ENCODE data around the gene ITPK1. TPM values are rescaled to one million over a fixed set of nuclear protein-coding genes. Genes with fewer than 3 reads are reported as not detected.
"Not testable (repeated sequence)": the region's sequence is repeated elsewhere in the genome, so short reads cannot be mapped to it uniquely, and the experiment has no call there.

The ITPK1 gene
- total RNA-seq, 2 experiments from 2014 or later, result 78.5 to 83.5 TPM

DNA sequence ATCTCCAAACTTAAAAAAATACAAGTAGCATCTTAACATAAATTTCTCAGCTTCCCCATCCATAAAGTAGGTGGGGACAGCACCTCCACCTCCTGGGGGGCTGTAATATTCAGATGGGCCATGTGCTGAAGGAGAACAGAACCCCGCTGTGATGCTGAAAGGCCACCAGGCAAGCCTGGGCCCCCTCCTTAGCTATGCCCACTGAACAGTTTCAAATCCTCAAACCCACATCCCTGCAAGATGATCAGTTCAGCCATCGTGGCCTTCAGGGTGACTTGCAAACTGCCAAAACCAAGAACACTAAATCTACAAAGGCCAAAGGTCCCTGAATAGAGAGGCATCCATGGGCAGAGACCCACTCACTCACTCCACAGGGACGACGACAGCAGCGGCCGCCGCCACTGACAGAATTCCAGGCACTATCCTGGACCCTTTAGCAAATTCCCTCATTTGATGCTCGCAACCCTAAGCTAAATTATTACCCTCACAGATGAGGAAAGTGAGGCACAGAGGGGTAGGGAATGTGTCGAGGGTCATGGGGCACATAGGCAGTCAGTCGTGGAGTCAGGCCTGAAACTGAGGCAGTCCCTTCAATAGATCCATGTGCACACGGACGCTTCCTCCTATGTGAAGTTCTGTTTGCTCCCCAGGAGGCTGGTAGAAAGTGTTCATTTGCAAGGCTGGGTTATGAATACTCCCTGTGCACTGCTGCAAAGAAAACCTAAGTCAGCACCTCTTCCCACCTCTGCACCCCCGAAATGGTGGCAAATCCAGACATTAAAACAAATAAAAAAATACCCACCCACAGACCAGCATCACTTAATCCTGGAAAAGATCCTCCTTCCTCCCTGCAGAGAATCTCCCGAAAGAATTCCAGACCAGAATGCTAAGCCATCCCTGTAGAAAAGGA lies 5.9 kb downstream of the ITPK1 start:
- Mint-ChIP-seq H3K9me3 (no peaks in the 10 kb centered on the region), H3K36me3 (ENCODE audit: low read depth) (no peaks in the 10 kb centered on the region), H3K27me3 (no peaks in the 10 kb centered on the region), H3K4me1 (ENCODE audit: low read depth) (peaks cover 44% of the 10 kb centered on the region), H3K4me3 (no peak overlapping the region), H3K27ac (no peak overlapping the region)
- no peak for DNase-seq
- ATAC-seq, result no peak
- CTCF ChIA-PET, result interaction anchor here (1.3 to 9.0 kb wide), 4 partner anchors 9 to 158 kb away, joined by 3 to 180 read pairs (median 66); no protein-coding TSS in a partner anchor
- TF ChIP-seq, protein P1, sequence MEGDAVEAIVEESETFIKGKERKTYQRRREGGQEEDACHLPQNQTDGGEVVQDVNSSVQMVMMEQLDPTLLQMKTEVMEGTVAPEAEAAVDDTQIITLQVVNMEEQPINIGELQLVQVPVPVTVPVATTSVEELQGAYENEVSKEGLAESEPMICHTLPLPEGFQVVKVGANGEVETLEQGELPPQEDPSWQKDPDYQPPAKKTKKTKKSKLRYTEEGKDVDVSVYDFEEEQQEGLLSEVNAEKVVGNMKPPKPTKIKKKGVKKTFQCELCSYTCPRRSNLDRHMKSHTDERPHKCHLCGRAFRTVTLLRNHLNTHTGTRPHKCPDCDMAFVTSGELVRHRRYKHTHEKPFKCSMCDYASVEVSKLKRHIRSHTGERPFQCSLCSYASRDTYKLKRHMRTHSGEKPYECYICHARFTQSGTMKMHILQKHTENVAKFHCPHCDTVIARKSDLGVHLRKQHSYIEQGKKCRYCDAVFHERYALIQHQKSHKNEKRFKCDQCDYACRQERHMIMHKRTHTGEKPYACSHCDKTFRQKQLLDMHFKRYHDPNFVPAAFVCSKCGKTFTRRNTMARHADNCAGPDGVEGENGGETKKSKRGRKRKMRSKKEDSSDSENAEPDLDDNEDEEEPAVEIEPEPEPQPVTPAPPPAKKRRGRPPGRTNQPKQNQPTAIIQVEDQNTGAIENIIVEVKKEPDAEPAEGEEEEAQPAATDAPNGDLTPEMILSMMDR (IDR thresholded peaks at IDR 0.05), result no peak
- intact Hi-C loops (cut with micrococcal nuclease), result no loop called here
- POLR2A ChIA-PET, result interaction anchor here (1.1 to 1.7 kb wide), 2 partner anchors 31 to 45 kb away, joined by 3 to 4 read pairs; no protein-coding TSS in a partner anchor

DNA sequence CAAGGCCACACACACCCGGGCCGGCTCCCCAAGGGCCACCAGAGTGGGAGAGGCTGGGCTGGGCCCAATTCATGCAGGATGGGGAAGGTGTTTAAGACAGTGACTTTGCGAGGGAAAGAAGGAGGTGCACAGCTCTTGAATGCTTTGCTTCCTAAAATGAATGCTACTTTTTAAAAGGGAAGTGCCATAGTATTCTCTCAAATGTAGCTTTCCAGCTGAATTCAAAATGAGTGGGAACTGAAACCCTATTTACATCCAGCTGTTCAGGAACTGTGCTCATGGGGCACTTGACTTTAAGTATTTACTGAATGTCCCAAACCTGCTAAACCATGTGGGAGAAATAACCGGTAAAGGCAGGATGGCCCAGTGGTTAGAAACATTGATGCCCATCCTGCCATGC lies 7.6 kb downstream of the ITPK1 start:
- Mint-ChIP-seq H3K4me1 (ENCODE audit: low read depth) (peaks cover 50% of the 10 kb centered on the region), H3K36me3 (ENCODE audit: low read depth) (no peaks in the 10 kb centered on the region), H3K9me3 (no peaks in the 10 kb centered on the region), H3K27me3 (no peaks in the 10 kb centered on the region), H3K27ac (no peak overlapping the region), H3K4me3 (no peak overlapping the region)
- intact Hi-C loops (cut with micrococcal nuclease), result no loop called here
- TF ChIP-seq, protein P1 (IDR thresholded peaks at IDR 0.05), result no peak
- CTCF ChIA-PET, result interaction anchor here (1.7 to 9.0 kb wide), 2 partner anchors 28 to 156 kb away, joined by 5 to 180 read pairs; no protein-coding TSS in a partner anchor
- ATAC-seq (no peak), DNase-seq (no peak)
- POLR2A ChIA-PET, result interaction anchor here (1.7 kb wide), 1 partner anchor 43 kb away, joined by 4 read pairs; no protein-coding TSS in a partner anchor

DNA sequence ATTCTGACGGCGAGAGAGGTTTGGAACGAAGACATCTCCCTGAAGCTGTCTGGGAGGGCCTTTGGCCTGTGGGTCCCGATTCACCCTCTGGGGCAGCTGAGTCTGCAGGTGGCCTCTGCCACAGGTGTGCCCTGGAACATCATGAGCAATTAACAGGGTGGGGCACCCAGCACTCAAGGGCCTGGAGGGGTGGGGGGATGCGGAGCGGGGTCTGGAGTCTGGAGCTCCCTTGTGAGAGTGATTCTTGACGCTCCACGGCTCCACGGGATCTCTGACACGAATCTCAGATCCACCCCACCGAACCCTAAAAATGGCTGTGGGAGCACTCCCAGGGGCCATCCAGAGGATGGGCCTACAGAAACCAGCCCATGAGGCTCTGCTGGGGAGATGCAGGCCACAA lies 8.3 kb downstream of the ITPK1 start:
- H3K27ac Mint-ChIP-seq, result no peak overlapping the region

DNA sequence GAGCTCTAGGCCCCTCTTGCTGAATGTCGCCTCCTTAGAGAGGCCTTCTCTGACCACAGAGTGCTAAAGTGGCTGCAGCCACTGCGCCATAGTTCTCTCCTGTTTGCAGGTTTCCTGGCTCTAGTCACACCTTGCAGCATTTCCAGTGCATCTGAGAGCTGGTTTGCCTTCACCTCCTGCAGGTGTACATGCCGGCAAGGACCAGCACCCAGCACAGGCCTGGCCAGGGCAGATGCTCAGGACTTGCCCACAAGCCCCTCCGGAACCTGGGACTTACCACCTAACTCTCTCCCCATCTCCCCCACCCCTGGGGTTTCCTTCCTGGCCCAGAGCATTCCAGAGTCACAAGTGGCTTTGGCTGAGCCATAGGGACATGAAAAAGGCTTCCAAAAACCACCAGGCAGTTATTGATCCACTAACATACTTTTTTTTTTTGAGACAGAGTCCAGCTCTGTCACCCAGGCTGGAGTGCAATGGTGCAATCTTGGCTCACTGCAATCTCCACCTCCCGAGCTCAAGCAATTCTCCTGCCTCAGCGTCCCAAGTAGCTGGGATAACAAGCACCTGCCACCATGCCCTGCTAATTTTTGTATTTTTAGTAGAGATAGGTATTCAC lies 9.1 kb downstream of the ITPK1 start:
- H3K9me3 Mint-ChIP-seq, result no peaks in the 10 kb centered on the region
- DNase-seq (no peak), ATAC-seq (no peak)
- TF ChIP-seq, protein P1 (IDR thresholded peaks at IDR 0.05), result no peak
- no peaks in the 10 kb centered on the region for H3K27me3 Mint-ChIP-seq
- no peaks in the 10 kb centered on the region for H3K36me3 Mint-ChIP-seq (ENCODE audit: low read depth)
- no peak overlapping the region for H3K4me3 Mint-ChIP-seq
- no peak overlapping the region for H3K27ac Mint-ChIP-seq
- intact Hi-C loops (cut with micrococcal nuclease), result no loop called here
- peaks cover 46% of the 10 kb centered on the region for H3K4me1 Mint-ChIP-seq (ENCODE audit: low read depth)
- ChIA-PET POLR2A (interaction anchor here (0.8 to 2.0 kb wide), 2 partner anchors 8 to 40 kb away, joined by 3 to 9 read pairs; partner anchors contain the start of gene ITPK1), CTCF (interaction anchor here (1.1 to 13.7 kb wide), 3 partner anchors 7 to 155 kb away, joined by 4 to 180 read pairs (median 127); partner anchors contain the start of gene ITPK1)

More for the DNA sequence above, 8.3 kb downstream of the ITPK1 start:
- POLR2A ChIA-PET, result interaction anchor here (2.0 kb wide), 1 partner anchor 8 kb away, joined by 9 read pairs; the partner anchor contains the start of gene ITPK1
- intact Hi-C loops (cut with micrococcal nuclease), result no loop called here
- Mint-ChIP-seq H3K9me3 (no peaks in the 10 kb centered on the region), H3K4me1 (ENCODE audit: low read depth) (peaks cover 49% of the 10 kb centered on the region), H3K4me3 (no peak overlapping the region), H3K27me3 (no peaks in the 10 kb centered on the region), H3K36me3 (ENCODE audit: low read depth) (no peaks in the 10 kb centered on the region)
- TF ChIP-seq, protein P1 (IDR thresholded peaks at IDR 0.05), result no peak
- CTCF ChIA-PET, result interaction anchor here (1.1 to 13.7 kb wide), 3 partner anchors 6 to 155 kb away, joined by 4 to 180 read pairs (median 127); partner anchors contain the start of gene ITPK1
- DNase-seq, result no peak
- ATAC-seq, result no peak

DNA sequence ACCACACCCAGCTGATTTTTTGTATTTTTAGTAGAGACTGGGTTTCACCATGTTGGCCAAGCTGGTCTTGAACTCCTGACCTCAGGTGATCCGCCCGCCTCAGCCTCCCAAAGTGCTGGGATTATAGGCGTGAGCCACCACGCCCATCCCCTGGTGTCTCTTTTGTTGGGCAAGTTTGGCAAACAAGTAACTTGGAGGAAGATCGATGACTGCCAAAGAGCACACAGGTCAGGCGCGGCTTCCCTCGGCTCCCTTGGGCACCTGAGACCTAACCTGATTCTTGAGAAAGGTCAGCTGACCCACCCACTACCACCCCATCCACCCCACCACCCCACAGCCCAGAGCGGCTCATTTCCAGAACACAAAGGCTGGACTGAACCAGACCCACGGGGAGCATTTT lies 9.9 kb downstream of the ITPK1 start:
- H3K27ac Mint-ChIP-seq, result not testable (repeated sequence)
- POLR2A ChIA-PET, result interaction anchor here (2.0 kb wide), 1 partner anchor 9 kb away, joined by 9 read pairs; the partner anchor contains the start of gene ITPK1

More for the DNA sequence above, 9.9 kb downstream of the ITPK1 start:
- H3K27me3 Mint-ChIP-seq; ATAC-seq; intact Hi-C loops (cut with micrococcal nuclease); DNase-seq; H3K4me3 Mint-ChIP-seq; H3K36me3 Mint-ChIP-seq (ENCODE audit: low read depth); H3K9me3 Mint-ChIP-seq: not testable (repeated sequence)
- peaks cover 48% of the 10 kb centered on the region for H3K4me1 Mint-ChIP-seq (ENCODE audit: low read depth)
- CTCF ChIA-PET, result interaction anchor here (0.6 to 13.7 kb wide), 4 partner anchors 8 to 94 kb away, joined by 3 to 127 read pairs (median 3); partner anchors contain the start of gene ITPK1
